ENCODE data around the gene SYK.

DNA sequence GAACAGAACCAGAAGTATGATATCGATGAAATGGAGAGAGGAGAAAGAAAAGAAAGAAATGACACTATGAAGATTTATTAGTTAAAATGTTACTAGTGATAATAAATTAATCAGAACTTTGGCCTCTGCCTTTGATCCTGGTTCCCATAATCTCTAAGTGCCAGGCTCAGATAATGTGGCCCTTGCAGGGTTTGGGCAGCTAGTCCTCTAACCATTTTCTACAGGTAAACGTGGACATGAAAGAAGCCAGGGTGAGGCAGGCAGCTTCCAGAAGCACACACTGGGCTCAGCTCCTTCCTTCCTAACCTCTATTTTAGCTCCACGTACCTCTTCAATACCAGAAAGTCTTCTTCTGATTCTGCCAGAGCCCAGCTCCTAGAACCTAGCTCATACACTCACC lies 30.6 kb downstream of the SYK start:
- TF ChIP-seq, protein P1, sequence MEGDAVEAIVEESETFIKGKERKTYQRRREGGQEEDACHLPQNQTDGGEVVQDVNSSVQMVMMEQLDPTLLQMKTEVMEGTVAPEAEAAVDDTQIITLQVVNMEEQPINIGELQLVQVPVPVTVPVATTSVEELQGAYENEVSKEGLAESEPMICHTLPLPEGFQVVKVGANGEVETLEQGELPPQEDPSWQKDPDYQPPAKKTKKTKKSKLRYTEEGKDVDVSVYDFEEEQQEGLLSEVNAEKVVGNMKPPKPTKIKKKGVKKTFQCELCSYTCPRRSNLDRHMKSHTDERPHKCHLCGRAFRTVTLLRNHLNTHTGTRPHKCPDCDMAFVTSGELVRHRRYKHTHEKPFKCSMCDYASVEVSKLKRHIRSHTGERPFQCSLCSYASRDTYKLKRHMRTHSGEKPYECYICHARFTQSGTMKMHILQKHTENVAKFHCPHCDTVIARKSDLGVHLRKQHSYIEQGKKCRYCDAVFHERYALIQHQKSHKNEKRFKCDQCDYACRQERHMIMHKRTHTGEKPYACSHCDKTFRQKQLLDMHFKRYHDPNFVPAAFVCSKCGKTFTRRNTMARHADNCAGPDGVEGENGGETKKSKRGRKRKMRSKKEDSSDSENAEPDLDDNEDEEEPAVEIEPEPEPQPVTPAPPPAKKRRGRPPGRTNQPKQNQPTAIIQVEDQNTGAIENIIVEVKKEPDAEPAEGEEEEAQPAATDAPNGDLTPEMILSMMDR (IDR thresholded peaks at IDR 0.05; ENCODE audit: low read depth, low read length), result no peak
- no peak for TF ChIP-seq EZH2phosphoT487 (IDR thresholded peaks at IDR 0.05; ENCODE audit: low read depth)
